ENCODE data around the gene CERK.

DNA sequence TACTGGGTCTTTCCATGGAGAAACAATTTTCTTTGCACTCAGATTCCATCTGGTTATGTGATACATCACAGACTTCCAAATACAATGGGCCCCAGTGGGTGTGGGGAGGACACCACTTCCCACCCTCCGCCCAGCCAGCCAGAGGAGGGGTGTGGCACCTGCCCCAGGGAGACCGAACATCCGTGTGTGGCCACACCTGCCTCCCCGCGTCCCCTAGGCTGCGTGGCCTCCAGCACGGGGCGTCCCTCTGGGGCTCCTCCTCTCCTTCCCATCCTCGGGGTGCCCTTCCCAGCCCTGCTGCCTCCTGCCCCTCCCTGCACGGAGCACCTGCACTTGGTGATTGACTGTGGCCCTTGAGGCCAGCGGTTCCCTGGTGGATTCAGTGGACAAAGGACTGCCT, 49.1 kb downstream of the CERK start:
- no peak for TF ChIP-seq POLR2A (IDR thresholded peaks at IDR 0.05)
- TF ChIP-seq, protein P1, sequence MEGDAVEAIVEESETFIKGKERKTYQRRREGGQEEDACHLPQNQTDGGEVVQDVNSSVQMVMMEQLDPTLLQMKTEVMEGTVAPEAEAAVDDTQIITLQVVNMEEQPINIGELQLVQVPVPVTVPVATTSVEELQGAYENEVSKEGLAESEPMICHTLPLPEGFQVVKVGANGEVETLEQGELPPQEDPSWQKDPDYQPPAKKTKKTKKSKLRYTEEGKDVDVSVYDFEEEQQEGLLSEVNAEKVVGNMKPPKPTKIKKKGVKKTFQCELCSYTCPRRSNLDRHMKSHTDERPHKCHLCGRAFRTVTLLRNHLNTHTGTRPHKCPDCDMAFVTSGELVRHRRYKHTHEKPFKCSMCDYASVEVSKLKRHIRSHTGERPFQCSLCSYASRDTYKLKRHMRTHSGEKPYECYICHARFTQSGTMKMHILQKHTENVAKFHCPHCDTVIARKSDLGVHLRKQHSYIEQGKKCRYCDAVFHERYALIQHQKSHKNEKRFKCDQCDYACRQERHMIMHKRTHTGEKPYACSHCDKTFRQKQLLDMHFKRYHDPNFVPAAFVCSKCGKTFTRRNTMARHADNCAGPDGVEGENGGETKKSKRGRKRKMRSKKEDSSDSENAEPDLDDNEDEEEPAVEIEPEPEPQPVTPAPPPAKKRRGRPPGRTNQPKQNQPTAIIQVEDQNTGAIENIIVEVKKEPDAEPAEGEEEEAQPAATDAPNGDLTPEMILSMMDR (IDR thresholded peaks at IDR 0.05): no peak
